HG03025 (cell line): ENCODE measurements around the gene CLN5.
"Not testable (repeated sequence)": the region's sequence is repeated elsewhere in the genome, so short reads cannot be mapped to it uniquely, and the experiment has no call there.

Source experiments
- ATAC-seq: cut with Tn5 transposase; IDR thresholded peaks from one replicate; pipeline ENCODE4 v1.9.1; 2021; ENCODE audit warnings: mild to moderate bottlenecking, moderate library complexity; ENCODE audit not compliant: unreplicated experiment, low FRiP score

Gene CLN5

GRCh38 chr13:76991796-76992547, at the start of gene CLN5:
Gene CLN5, plus strand, starts transcription at chr13:76992081. Its CDS starts 18 bp downstream, at chr13:76992099.
- peak; percentile 98 for ATAC-seq

GRCh38 chr13:76942363-76942762, 49.5 kb upstream of the CLN5 start:
- no peak for ATAC-seq

DNA sequence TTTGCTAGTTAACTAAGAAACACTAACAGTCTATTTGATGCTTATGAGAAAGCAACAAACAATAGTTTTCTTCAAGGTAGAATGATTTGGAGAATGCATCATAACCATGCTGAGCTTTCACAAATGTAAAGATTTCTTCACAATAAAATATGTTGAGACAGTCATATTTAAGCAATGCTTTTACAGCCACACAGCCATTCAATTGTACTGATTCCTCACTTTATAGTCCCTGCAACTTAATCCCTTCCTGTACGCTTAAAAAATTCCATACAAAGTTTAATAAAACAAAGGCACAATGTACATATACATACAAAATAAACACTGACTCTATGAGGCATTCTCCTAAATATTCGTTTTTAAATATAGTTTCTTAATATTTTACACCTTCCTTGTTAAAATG, 48.2 kb upstream of the CLN5 start:
- ATAC-seq: no peak

GRCh38 chr13:76944456-76944855, 47.4 kb upstream of the CLN5 start:
- ATAC-seq: no peak

DNA sequence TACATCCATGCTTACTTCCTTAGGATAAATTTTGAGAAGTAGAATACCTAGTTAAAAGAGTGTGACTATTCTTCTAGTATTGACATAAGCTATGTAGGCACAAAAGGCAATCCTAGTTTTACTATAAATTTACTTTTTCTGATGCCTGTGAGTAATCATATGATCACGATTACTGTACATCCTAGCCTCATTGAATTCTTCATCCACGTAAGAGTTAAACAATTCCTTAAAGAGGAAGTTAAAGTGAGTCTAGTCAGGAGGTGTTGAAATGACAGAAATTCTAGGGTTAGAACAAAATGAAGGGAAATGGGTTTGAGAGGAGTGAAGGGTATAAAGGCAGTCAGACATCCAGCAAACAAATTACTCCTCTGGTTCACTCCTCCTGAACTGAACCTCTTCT, 43.7 kb upstream of the CLN5 start, which contains the start of gene ACOD1:
TSS of gene ACOD1 (plus strand) at position 363 of the 400 bp plus-strand sequence. CDS start 48 bp downstream, outside the sequence.
- no peak for ATAC-seq

DNA sequence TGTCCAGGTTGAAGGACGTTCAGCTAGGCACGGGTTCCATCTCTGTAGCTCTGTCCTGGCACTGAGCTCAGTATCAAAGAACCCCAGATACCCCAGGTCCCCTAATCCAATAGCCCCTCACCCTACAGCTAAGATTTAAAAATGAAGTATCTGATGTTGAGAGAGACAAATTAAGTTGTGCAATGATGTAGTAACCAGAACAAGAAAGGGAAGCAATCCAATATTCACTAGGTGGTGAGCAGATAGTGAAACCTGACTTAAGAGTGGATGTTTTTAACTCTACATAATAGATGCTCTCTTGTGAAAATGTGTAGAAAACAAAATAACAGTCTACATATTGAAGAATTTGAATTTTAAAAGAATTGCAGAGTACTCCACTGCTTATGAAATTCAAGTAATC, 41.8 kb upstream of the CLN5 start:
- no peak for ATAC-seq

DNA sequence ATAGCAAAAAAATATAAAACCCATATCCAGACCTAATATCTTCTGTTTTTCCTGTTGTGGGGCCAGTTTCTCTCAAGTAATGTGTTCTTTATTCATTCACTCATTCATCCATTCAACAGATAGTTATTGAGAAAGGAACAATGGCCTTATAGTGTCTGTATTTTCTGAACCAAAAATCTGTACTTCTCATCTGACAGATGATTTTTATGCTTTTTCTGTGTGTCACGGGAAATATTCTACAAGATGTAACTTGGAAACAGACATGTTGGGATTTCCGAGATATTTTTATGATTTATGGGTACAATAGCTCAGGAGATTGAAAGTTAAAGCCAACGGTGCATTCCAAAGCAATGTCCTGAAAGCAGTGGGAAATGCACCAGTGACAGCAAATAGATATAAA, 37.9 kb upstream of the CLN5 start:
- ATAC-seq: no peak

- ATAC-seq: no peak
Observed at GRCh38 chr13:76954538-76954937, 37.3 kb upstream of the CLN5 start.

DNA sequence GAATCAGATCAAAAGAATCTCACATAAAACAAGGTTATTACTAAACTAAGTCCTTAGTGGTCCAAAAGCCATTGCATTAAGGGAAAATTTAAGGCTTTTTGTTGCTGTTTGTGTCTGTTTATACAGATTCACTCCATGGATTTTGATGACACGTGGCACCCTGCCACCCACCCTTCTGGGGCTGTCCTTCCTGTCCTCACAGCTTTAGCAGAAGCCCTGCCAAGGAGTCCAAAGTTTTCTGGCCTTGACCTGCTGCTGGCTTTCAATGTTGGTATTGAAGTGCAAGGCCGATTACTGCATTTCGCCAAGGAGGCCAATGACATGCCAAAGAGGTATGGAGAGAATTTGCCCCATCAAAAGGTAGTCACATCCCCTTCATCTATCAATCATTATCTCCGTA, 36.7 kb upstream of the CLN5 start:
- no peak for ATAC-seq

DNA sequence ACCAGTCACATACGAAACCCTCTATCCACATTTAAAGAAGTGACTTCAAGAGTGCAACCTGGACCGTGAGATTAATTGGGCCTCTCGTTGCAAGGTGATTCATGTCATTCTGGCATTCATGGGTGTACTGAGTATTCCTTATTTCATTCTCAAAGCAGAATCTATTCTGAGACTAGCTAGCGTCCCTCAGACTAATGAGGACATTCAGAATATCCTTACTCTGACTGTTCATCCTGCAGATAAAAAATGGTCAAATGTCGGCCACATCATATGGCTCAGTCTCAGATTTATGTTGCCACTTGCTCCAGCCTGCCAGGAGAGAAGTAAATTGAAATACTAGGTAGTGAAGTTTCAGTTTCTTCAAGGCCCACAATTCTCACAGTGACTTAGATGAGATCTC, 36.2 kb upstream of the CLN5 start:
- ATAC-seq: no peak

- ATAC-seq: no peak
Observed at GRCh38 chr13:76958841-76959432, 32.9 kb upstream of the CLN5 start.

DNA sequence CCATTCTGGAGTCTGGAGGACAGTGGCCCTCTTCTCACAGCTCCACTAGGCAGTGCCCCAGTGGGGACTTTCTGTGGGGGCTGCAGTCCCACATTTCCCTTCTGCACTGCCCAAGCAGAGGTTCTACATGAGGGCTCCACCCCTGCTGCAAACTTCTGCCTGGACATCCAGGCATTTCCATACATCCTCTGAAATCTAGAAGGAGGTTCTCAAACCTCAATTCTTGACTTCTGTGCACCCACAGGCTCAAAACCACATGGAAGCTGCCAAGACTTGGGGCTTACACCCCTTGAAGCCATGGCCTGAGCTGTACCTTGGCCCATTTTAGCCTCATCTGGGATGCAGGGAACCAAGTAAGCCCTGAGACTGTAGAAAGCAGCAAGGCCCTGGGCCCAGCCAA, 32.1 kb upstream of the CLN5 start:
- not testable (repeated sequence) for ATAC-seq

GRCh38 chr13:76965759-76966421, 26.0 kb upstream of the CLN5 start:
- no peak for ATAC-seq

GRCh38 chr13:76967031-76967430, 24.9 kb upstream of the CLN5 start:
- ATAC-seq: no peak

- ATAC-seq: no peak
Observed at GRCh38 chr13:76968041-76968440, 23.8 kb upstream of the CLN5 start.

GRCh38 chr13:76969488-76970365, 22.2 kb upstream of the CLN5 start:
- ATAC-seq: no peak

DNA sequence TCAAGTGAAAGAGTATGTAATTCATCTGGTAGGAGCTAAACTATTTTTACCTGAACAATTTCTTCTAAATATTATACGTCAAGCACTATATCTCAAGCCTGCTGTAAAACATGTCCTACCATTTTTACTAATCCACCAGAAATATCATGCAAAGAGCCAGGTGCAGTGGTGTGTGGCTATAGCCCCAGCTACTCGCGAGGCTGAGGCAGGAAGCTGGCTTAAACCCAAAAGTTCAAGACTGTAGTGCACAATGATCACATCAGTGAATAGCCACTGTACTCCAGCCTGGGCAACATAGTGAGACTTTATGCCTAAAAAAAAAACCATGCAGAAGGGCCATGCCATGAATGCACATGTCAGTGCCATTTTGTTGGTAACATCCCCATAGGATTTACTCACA, 20.7 kb upstream of the CLN5 start:
- ATAC-seq: peak; percentile 53

DNA sequence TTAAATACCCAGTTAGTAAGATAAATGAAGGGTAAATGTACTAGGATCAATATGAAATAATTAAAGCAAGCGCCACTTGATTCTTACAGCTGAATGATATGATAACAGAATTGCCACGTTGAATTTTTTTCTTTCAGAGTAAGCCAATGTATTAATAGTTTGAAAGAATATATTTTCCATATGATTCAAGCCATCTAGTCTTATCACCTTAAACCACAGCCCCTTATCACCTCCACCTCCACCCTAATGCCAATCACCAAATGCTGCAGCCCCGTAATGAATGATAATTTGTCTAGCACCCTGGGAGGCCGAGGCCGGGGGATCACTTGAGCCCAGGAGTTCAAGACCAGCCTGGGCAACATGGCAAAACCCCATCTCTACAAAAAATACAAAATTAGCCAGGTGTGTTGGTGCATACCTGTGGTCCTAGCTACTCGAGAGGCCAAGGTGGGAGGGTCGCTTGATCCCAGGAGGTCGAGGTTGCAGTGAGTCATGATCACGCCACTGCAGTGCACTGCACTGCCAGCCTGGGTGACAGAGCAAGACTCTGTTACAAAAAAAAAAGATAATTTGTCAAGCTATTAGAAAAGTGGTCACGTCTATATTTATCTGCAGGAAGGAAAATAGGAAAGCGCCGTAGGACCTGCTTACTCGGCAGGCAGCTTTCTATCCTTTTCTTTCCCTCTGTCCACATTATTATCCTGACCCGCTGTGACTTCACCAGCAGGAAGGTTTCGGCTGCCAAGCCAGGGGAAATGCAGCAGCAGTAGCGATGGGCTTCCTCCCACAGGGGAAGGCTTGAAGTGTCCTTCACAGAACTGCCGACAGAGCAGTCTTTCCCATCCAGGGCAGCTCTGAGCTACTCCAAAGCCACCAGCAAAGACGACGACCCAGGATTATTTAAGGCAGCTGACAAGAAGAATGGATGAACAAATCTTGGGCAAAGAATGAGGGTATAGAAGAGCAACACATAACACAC, 19.7 kb upstream of the CLN5 start:
- ATAC-seq: no peak

DNA sequence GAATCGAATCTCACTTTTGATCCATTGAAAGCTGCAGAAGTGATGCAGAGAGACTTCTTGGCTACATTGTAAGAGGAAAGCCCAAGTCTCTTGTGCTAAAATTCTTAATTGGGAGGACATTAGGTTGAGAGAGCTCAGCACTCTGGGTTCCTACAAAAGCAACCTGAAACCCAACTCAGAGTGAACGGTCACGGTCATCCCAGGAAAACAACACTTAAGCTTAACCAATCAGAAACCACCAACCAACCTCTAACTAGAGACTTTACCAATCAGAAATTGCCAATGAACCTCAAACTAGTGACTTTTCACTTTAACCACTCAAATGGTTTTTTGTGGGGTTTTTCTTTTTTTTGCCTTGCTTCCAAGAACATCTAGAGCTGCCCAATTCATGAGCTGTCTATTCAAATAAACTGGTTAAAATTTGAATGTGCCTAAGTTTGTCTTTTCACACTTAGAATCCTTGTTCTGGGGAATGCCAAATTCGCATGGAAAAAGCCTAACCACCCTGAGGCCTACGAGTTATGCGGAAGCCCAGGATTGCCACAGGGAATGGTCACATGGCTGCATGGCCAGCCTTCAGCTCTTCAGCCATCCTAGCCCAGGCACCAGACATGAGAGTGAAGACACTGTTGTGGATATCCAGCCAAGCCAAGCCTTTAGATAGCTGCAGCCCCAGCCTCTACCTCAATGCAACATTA, 17.8 kb upstream of the CLN5 start:
- ATAC-seq: no peak
